Activated naive CD8-positive, alpha-beta T cell (primary cell): ENCODE results near the gene CEP85.
"Not testable (repeated sequence)": the region's sequence is repeated elsewhere in the genome, so short reads cannot be mapped to it uniquely, and the experiment has no call there.

Experiments
- H3K27ac Mint-ChIP-seq: one replicate; pipeline ENCODE4 v1.8.0; 2021; ENCODE audit warnings: mixed read lengths
- H3K27me3 Mint-ChIP-seq: one replicate; pipeline ENCODE4 v1.8.0; 2021; ENCODE audit warnings: mixed read lengths
- H3K36me3 Mint-ChIP-seq: one replicate; pipeline ENCODE4 v1.8.0; 2021; ENCODE audit warnings: mixed read lengths
- H3K4me1 Mint-ChIP-seq: one replicate; pipeline ENCODE4 v1.8.0; 2021; ENCODE audit warnings: low read depth, mixed read lengths
- H3K4me3 Mint-ChIP-seq: one replicate; pipeline ENCODE4 v1.8.0; 2021; ENCODE audit warnings: mild to moderate bottlenecking, mixed read lengths
- H3K9me3 Mint-ChIP-seq: one replicate; pipeline ENCODE4 v1.8.0; 2021; ENCODE audit warnings: low read depth, mixed read lengths

CEP85 gene

GRCh38 chr1:26300578-26301275, 66.7 kb downstream of the CEP85 start:
- no peak overlapping the region for H3K27ac Mint-ChIP-seq
- no peak overlapping the region for H3K4me3 Mint-ChIP-seq
- no peaks in the 10 kb centered on the region for H3K9me3 Mint-ChIP-seq
- H3K4me1 Mint-ChIP-seq = peaks cover 11% of the 10 kb centered on the region
- H3K27me3 Mint-ChIP-seq = no peaks in the 10 kb centered on the region
- peaks cover under 1% of the 10 kb centered on the region for H3K36me3 Mint-ChIP-seq

- Mint-ChIP-seq H3K27me3 (no peaks in the 10 kb centered on the region), H3K27ac (no peak overlapping the region)
Measured at GRCh38 chr1:26302733-26303405, 68.9 kb downstream of the CEP85 start.

GRCh38 chr1:26305667-26306289, 71.8 kb downstream of the CEP85 start:
- no peaks in the 10 kb centered on the region for H3K36me3 Mint-ChIP-seq
- peaks cover 32% of the 10 kb centered on the region for H3K4me1 Mint-ChIP-seq
- no peaks in the 10 kb centered on the region for H3K9me3 Mint-ChIP-seq
- H3K27me3 Mint-ChIP-seq = no peaks in the 10 kb centered on the region
- H3K4me3 Mint-ChIP-seq = peak overlapping the region; percentile 99
- peak overlapping the region; percentile 95 for H3K27ac Mint-ChIP-seq

More at GRCh38 chr1:26302733-26303405, 68.9 kb downstream of the CEP85 start:
- Mint-ChIP-seq H3K4me1 (peaks cover 29% of the 10 kb centered on the region), H3K9me3 (no peaks in the 10 kb centered on the region), H3K4me3 (no peak overlapping the region), H3K36me3 (no peaks in the 10 kb centered on the region)

- no peaks in the 10 kb centered on the region for H3K27me3 Mint-ChIP-seq
- H3K4me1 Mint-ChIP-seq = peaks cover 30% of the 10 kb centered on the region
- H3K4me3 Mint-ChIP-seq = peak within 1 kb of the TSS; percentile 99
- H3K9me3 Mint-ChIP-seq = no peaks in the 10 kb centered on the region
- H3K27ac Mint-ChIP-seq = peak within 1 kb of the TSS; percentile 95
- no peaks in the 10 kb centered on the region for H3K36me3 Mint-ChIP-seq
Measured at GRCh38 chr1:26306290-26307229, 72.6 kb downstream of the CEP85 start, which contains the start of gene UBXN11. Gene UBXN11, minus strand, starts transcription at chr1:26306636. Its CDS starts 3,753 bp downstream, at chr1:26302883.

- Mint-ChIP-seq H3K27me3 (no peaks in the 10 kb centered on the region), H3K4me3 (peak overlapping the region; percentile 99), H3K4me1 (peaks cover 32% of the 10 kb centered on the region), H3K9me3 (no peaks in the 10 kb centered on the region), H3K36me3 (no peaks in the 10 kb centered on the region), H3K27ac (peak overlapping the region; percentile 95)
Measured at GRCh38 chr1:26307363-26307781, 73.4 kb downstream of the CEP85 start.

- H3K9me3 Mint-ChIP-seq, H3K27me3 Mint-ChIP-seq, H3K36me3 Mint-ChIP-seq: not testable (repeated sequence)
- peaks cover 32% of the 10 kb centered on the region for H3K4me1 Mint-ChIP-seq
- peak overlapping the region; percentile 95 for H3K27ac Mint-ChIP-seq
- peak overlapping the region; percentile 99 for H3K4me3 Mint-ChIP-seq
Measured at GRCh38 chr1:26307966-26308899, 74.2 kb downstream of the CEP85 start.

- H3K27ac Mint-ChIP-seq = peak overlapping the region; percentile 85
- H3K9me3 Mint-ChIP-seq = no peaks in the 10 kb centered on the region
- peaks cover 52% of the 10 kb centered on the region for H3K4me1 Mint-ChIP-seq
- H3K27me3 Mint-ChIP-seq = no peaks in the 10 kb centered on the region
- H3K4me3 Mint-ChIP-seq = no peak overlapping the region
- no peaks in the 10 kb centered on the region for H3K36me3 Mint-ChIP-seq
Measured at GRCh38 chr1:26314501-26314900, 80.5 kb downstream of the CEP85 start.

- Mint-ChIP-seq H3K4me1 (peaks cover 66% of the 10 kb centered on the region), H3K27me3 (no peaks in the 10 kb centered on the region), H3K27ac (peak overlapping the region; percentile 93), H3K4me3 (peak overlapping the region; percentile 59), H3K9me3 (no peaks in the 10 kb centered on the region), H3K36me3 (no peaks in the 10 kb centered on the region)
Measured at GRCh38 chr1:26315874-26316850, 82.2 kb downstream of the CEP85 start.

GRCh38 chr1:26317146-26317545, 83.1 kb downstream of the CEP85 start:
- Mint-ChIP-seq H3K9me3 (no peaks in the 10 kb centered on the region), H3K36me3 (peaks cover 2% of the 10 kb centered on the region), H3K4me1 (peaks cover 72% of the 10 kb centered on the region)

GRCh38 chr1:26317612-26318337, 83.8 kb downstream of the CEP85 start, which contains the start of gene CD52:
Gene CD52, plus strand, starts transcription at chr1:26317958. Its CDS starts 60 bp downstream, at chr1:26318018.
- Mint-ChIP-seq H3K4me1 (peaks cover 79% of the 10 kb centered on the region), H3K27ac (peak within 1 kb of the TSS; percentile 93), H3K4me3 (peak within 1 kb of the TSS; percentile 95), H3K9me3 (no peaks in the 10 kb centered on the region), H3K36me3 (peaks cover 2% of the 10 kb centered on the region), H3K27me3 (no peaks in the 10 kb centered on the region)

More at GRCh38 chr1:26317146-26317545, 83.1 kb downstream of the CEP85 start:
- Mint-ChIP-seq H3K27ac (peak overlapping the region; percentile 93), H3K4me3 (peak overlapping the region; percentile 95), H3K27me3 (no peaks in the 10 kb centered on the region)

- peaks cover 2% of the 10 kb centered on the region for H3K36me3 Mint-ChIP-seq
- H3K27me3 Mint-ChIP-seq = no peaks in the 10 kb centered on the region
- H3K4me1 Mint-ChIP-seq = peaks cover 81% of the 10 kb centered on the region
- peak overlapping the region; percentile 95 for H3K4me3 Mint-ChIP-seq
- H3K27ac Mint-ChIP-seq = peak overlapping the region; percentile 93
- no peaks in the 10 kb centered on the region for H3K9me3 Mint-ChIP-seq
Measured at GRCh38 chr1:26318338-26319064, 84.5 kb downstream of the CEP85 start.
